HEK293 (cell line): ENCODE results near the gene NUDCD2.

Experiments
- CTCF ChIA-PET: fragments of 350-600 bp; formaldehyde crosslinking; extraction: SDS; loops from one replicate; lab custom pipeline; 2021; ENCODE audit warnings: antibody characterized with exemption; lab: Yijun Ruan, JAX
- POLR2A ChIA-PET: fragments of 300-600 bp; formaldehyde crosslinking; extraction: SDS; loops from one replicate; lab custom pipeline; 2020; ENCODE audit warnings: antibody characterized with exemption, inconsistent platforms; lab: Yijun Ruan, JAX
- H3K27ac ChIP-seq: fragments of 200-500 bp; sonication (Bioruptor generic); 2 replicates; pipeline ENCODE4 v1.5.1; 2014; ENCODE audit warnings: low read depth, low read length, control low read depth, inconsistent platforms; ENCODE audit errors: extremely low read depth
- H3K36me3 ChIP-seq, 2 experiments: fragments of 200-500 bp in 1 of 2; sonication (Bioruptor generic) in 1 of 2; 1 replicate in 1 of 2; 2 replicates in 1 of 2; pipeline ENCODE4 v1.5.1; 2014 to 2017; ENCODE audit warnings: inconsistent platforms in 2 of 2, low read length in 2 of 2; ENCODE audit not compliant: control insufficient read depth in 2 of 2, insufficient read depth in 1 of 2
- H3K4me1 ChIP-seq: fragments of 200-500 bp; sonication (Bioruptor generic); 2 replicates; pipeline ENCODE4 v1.5.1; 2014; ENCODE audit warnings: mild to moderate bottlenecking, low read length, inconsistent platforms; ENCODE audit not compliant: control insufficient read depth, insufficient read depth
- H3K4me3 ChIP-seq: 2 replicates; pipeline ENCODE4 v1.5.1; 2011; ENCODE audit warnings: low read depth, mild to moderate bottlenecking, control low read depth, low read length, moderate library complexity
- H3K9me3 ChIP-seq: fragments of 200-500 bp; sonication (Bioruptor generic); 2 replicates; pipeline ENCODE4 v1.5.1; 2014; ENCODE audit warnings: low read depth, low read length, inconsistent platforms; ENCODE audit not compliant: control insufficient read depth, insufficient read depth
- CTCF ChIP-seq: fragments of 450-650 bp; formaldehyde crosslinking; IDR thresholded peaks from 2 replicates; pipeline ENCODE4 v1.5.1; 2016; ENCODE audit warnings: missing biosample characterization, missing genetic modification characterization
- KLF17 ChIP-seq: fragments of 450-650 bp; formaldehyde crosslinking; IDR thresholded peaks from 2 replicates; pipeline ENCODE4 v1.5.1; 2016; ENCODE audit warnings: missing biosample characterization, missing genetic modification characterization
- PATZ1 ChIP-seq: fragments of 450-650 bp; formaldehyde crosslinking; IDR thresholded peaks from 2 replicates; pipeline ENCODE4 v1.5.1; 2016; ENCODE audit warnings: missing biosample characterization, missing genetic modification characterization
- ZNF157 ChIP-seq: fragments of 450-650 bp; formaldehyde crosslinking; IDR thresholded peaks from 2 replicates; pipeline ENCODE4 v1.5.1; 2016; ENCODE audit warnings: missing biosample characterization, missing genetic modification characterization
- ZNF280C ChIP-seq: fragments of 450-650 bp; formaldehyde crosslinking; IDR thresholded peaks from 2 replicates; pipeline ENCODE4 v1.5.1; 2016; ENCODE audit warnings: missing biosample characterization, missing genetic modification characterization
- ZNF335 ChIP-seq: fragments of 450-650 bp; formaldehyde crosslinking; conservative IDR thresholded peaks from 2 replicates; pipeline ENCODE4 v1.5.1; 2016; ENCODE audit warnings: missing biosample characterization, missing genetic modification characterization
- ZNF561 ChIP-seq: fragments of 450-650 bp; IDR thresholded peaks from 2 replicates; pipeline ENCODE4 v1.5.1; 2018; ENCODE audit warnings: missing biosample characterization, missing genetic modification characterization, borderline replicate concordance
- ZNF654 ChIP-seq: fragments of 450-650 bp; formaldehyde crosslinking; IDR thresholded peaks from 2 replicates; pipeline ENCODE4 v1.5.1; 2016; ENCODE audit warnings: low read depth, missing biosample characterization, missing genetic modification characterization
- ZNF660 ChIP-seq: fragments of 450-650 bp; IDR thresholded peaks from 2 replicates; pipeline ENCODE4 v1.5.1; 2018; ENCODE audit warnings: missing biosample characterization, mild to moderate bottlenecking, missing genetic modification characterization

The NUDCD2 gene

GRCh38 chr5:163409384-163409783 lies 50.5 kb downstream of the NUDCD2 start:
- no peak overlapping the region for H3K4me3 ChIP-seq
- TF ChIP-seq ZNF157, result peak; percentile 63
- TF ChIP-seq KLF17 (tag by site-specific recombination), result no peak
- TF ChIP-seq, all 188 proteins: peak for 1
- no peaks in the 10 kb centered on the region for H3K9me3 ChIP-seq
- no peaks in the 10 kb centered on the region for H3K4me1 ChIP-seq
- no peaks in the 10 kb centered on the region for H3K36me3 ChIP-seq
- H3K27ac ChIP-seq, result no peak overlapping the region
- CTCF ChIA-PET, result interaction anchor here (0.5 to 2.5 kb wide), 15 partner anchors 10 to 1201 kb away, joined by 3 to 27 read pairs (median 5); no protein-coding TSS in a partner anchor
- POLR2A ChIA-PET, result no interaction called here

GRCh38 chr5:163408311-163408923 lies 51.5 kb downstream of the NUDCD2 start:
- no peak overlapping the region for H3K4me3 ChIP-seq

More at GRCh38 chr5:163408311-163408923, 51.5 kb downstream of the NUDCD2 start:
- POLR2A ChIA-PET, result interaction anchor here (0.7 to 1.8 kb wide), 2 partner anchors 30 to 51 kb away, joined by 3 to 6 read pairs; partner anchors contain the start of gene NUDCD2
- Histone ChIP-seq H3K36me3 (no peaks in the 10 kb centered on the region), H3K27ac (no peak overlapping the region), H3K4me1 (no peaks in the 10 kb centered on the region), H3K9me3 (no peaks in the 10 kb centered on the region)
- CTCF ChIA-PET, result interaction anchor here (0.5 to 2.5 kb wide), 27 partner anchors 9 to 1275 kb away, joined by 3 to 27 read pairs (median 4); no protein-coding TSS in a partner anchor
- TF ChIP-seq ZNF654 (tag by site-specific recombination), result peak; percentile 95
- TF ChIP-seq ZNF660 (tag by site-specific recombination), result peak; percentile 34; the same call in 1 of the 2 replicates
- TF ChIP-seq ZNF561 (tag by site-specific recombination), result peak; percentile 34; the same call in 1 of the 2 replicates
- no peak for TF ChIP-seq ZNF280C (tag by site-specific recombination)
- TF ChIP-seq PATZ1 (tag by site-specific recombination), result 0 out of 2 replicates have a peak, but pooled peaks have one; percentile 31
- no peak for TF ChIP-seq ZNF335 (tag by site-specific recombination)
- TF ChIP-seq CTCF (tag by site-specific recombination), result peak; percentile 80
